Body of pancreas (tissue), 4 donors: ENCODE results near the gene PRSS53.

ENCODE experiments used
- CTCF ChIP-seq, 7 experiments: fragments of 450-650 bp in 4 of 7; fragments of 200-600 bp in 3 of 7; sonication (generic) in 3 of 7; IDR thresholded peaks; one replicate each; pipeline ENCODE4 v1.5.1; 2016 to 2019; ENCODE audit warnings: antibody characterized with exemption in 7 of 7
- POLR2A ChIP-seq, 3 donors: fragments of 450-650 bp; IDR thresholded peaks; one replicate each; pipeline ENCODE4 v1.6.1; 2016; ENCODE audit warnings: antibody characterized with exemption in 3 of 3, mild to moderate bottlenecking in 2 of 3

GRCh38 chr16:31134091-31134571 lies 45.4 kb upstream of the PRSS53 start:
- TF ChIP-seq CTCF (IDR thresholded peaks at IDR 0.05): no peak
- TF ChIP-seq POLR2A (IDR thresholded peaks at IDR 0.05): no peak
